ENCODE measurements around the gene NNT.

- TF ChIP-seq CTCF (IDR thresholded peaks at IDR 0.05) (no peak), POLR2AphosphoS5 (IDR thresholded peaks at IDR 0.05) (no peak), EP300 (IDR thresholded peaks at IDR 0.05; ENCODE audit: low read depth) (no peak)
These were observed 13.6 kb downstream of the NNT start for GRCh38 chr5:43616535-43616934.
